Measurements from ENCODE around the gene DNAJC2. TPM values are rescaled to one million over a fixed set of nuclear protein-coding genes. Genes with fewer than 3 reads are reported as not detected.

The DNAJC2 gene
- total RNA-seq, 1 donor from 2014 or later, result 35.8 TPM

GRCh38 chr7:103380395-103381191 is 36.0 kb upstream of the DNAJC2 start:
- peaks cover 4% of the 10 kb centered on the region for H3K4me1 Mint-ChIP-seq (ENCODE audit: unreplicated experiment)
- no peak overlapping the region for H3K27ac Mint-ChIP-seq (ENCODE audit: unreplicated experiment)
- TF ChIP-seq CTCF (IDR thresholded peaks at IDR 0.05; ENCODE audit: unreplicated experiment), result no peak
- no peak overlapping the region for H3K4me3 Mint-ChIP-seq (ENCODE audit: unreplicated experiment)
- H3K36me3 Mint-ChIP-seq (ENCODE audit: low read depth, unreplicated experiment), result no peaks in the 10 kb centered on the region
- H3K9me3 Mint-ChIP-seq (ENCODE audit: unreplicated experiment), result no peaks in the 10 kb centered on the region
- no peaks in the 10 kb centered on the region for H3K27me3 Mint-ChIP-seq (ENCODE audit: unreplicated experiment)
- no peak for DNase-seq (ENCODE audit: low spot score)

DNA sequence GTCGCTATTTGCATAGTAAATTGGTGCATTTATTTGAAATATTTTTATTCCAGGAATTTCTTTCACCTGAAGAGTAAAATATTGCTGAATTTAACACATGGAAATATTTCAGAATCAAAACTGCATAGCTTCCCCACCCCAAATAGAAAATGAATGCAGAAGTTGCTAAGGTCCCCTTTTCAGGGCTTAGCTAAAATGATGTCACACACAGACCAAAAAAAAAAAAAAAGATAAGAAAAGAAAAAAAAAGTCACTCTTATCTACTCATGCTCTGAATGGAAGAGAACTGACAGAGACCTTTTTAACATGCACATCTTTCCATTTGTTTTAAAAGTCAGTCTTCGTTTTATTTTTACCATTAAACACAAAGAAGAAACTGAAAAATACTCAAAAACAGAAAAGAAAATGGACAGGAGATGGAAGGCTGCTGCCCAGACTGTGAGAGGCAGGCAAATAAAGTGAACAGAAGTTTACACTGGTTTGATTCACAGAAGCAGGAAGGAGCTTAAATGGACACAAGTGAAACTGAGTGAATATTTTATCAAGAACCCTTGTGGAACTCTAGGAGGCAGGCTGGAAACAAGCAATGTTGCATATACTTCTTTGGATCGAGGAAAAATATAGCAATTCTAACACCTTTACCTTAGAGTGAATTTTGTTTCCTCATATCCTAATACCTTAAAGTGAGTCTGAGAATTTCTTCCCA is 34.9 kb upstream of the DNAJC2 start:
- H3K27ac Mint-ChIP-seq (ENCODE audit: unreplicated experiment), result no peak overlapping the region
- TF ChIP-seq CTCF (IDR thresholded peaks at IDR 0.05; ENCODE audit: unreplicated experiment), result no peak
- no peaks in the 10 kb centered on the region for H3K27me3 Mint-ChIP-seq (ENCODE audit: unreplicated experiment)
- H3K9me3 Mint-ChIP-seq (ENCODE audit: unreplicated experiment), result no peaks in the 10 kb centered on the region
- no peak overlapping the region for H3K4me3 Mint-ChIP-seq (ENCODE audit: unreplicated experiment)
- H3K36me3 Mint-ChIP-seq (ENCODE audit: low read depth, unreplicated experiment), result no peaks in the 10 kb centered on the region
- no peak for DNase-seq (ENCODE audit: low spot score)
- H3K4me1 Mint-ChIP-seq (ENCODE audit: unreplicated experiment), result peaks cover 4% of the 10 kb centered on the region

GRCh38 chr7:103373866-103374643 is 29.5 kb upstream of the DNAJC2 start:
- H3K27ac Mint-ChIP-seq (ENCODE audit: unreplicated experiment), result no peak overlapping the region
- H3K4me3 Mint-ChIP-seq (ENCODE audit: unreplicated experiment), result no peak overlapping the region
- TF ChIP-seq CTCF (IDR thresholded peaks at IDR 0.05; ENCODE audit: unreplicated experiment), result no peak
- DNase-seq (ENCODE audit: low spot score), result no peak
- no peaks in the 10 kb centered on the region for H3K27me3 Mint-ChIP-seq (ENCODE audit: unreplicated experiment)
- H3K9me3 Mint-ChIP-seq (ENCODE audit: unreplicated experiment), result no peaks in the 10 kb centered on the region
- no peaks in the 10 kb centered on the region for H3K36me3 Mint-ChIP-seq (ENCODE audit: low read depth, unreplicated experiment)
- peaks cover 4% of the 10 kb centered on the region for H3K4me1 Mint-ChIP-seq (ENCODE audit: unreplicated experiment)

DNA sequence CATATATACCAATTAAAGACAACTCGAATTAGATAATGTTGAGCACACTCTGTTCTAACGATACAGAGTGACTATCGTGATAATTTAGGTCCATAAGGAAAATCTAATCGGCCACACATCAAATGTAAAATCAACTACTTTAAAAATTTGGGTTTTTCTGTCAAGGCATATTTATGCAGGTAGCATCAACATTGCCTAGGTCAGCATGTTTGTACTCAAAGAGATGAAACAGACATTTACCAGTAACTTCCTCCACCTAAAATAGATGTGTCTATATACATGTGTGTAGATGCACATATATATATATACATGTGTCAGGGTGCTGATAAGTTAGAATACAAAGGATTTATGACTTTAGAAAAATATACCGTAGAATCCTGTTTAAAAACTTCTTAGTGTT is 24.9 kb upstream of the DNAJC2 start:
- DNase-seq (ENCODE audit: low spot score), result no peak
- Mint-ChIP-seq H3K27me3 (ENCODE audit: unreplicated experiment) (no peaks in the 10 kb centered on the region), H3K27ac (ENCODE audit: unreplicated experiment) (no peak overlapping the region), H3K4me3 (ENCODE audit: unreplicated experiment) (no peak overlapping the region), H3K4me1 (ENCODE audit: unreplicated experiment) (no peaks in the 10 kb centered on the region), H3K9me3 (ENCODE audit: unreplicated experiment) (no peaks in the 10 kb centered on the region), H3K36me3 (ENCODE audit: low read depth, unreplicated experiment) (peaks cover 3% of the 10 kb centered on the region)
- no peak for TF ChIP-seq CTCF (IDR thresholded peaks at IDR 0.05; ENCODE audit: unreplicated experiment)

All from endothelial cell (in vitro differentiated cells).